ENCODE results near the gene KRTAP4-1. TPM values are rescaled to one million over a fixed set of nuclear protein-coding genes. Genes with fewer than 3 reads are reported as not detected.
"Not testable (repeated sequence)": the region's sequence is repeated elsewhere in the genome, so short reads cannot be mapped to it uniquely, and the experiment has no call there.

KRTAP4-1 gene
- total RNA-seq, 1 donor from 2014 or later: not detected

DNA sequence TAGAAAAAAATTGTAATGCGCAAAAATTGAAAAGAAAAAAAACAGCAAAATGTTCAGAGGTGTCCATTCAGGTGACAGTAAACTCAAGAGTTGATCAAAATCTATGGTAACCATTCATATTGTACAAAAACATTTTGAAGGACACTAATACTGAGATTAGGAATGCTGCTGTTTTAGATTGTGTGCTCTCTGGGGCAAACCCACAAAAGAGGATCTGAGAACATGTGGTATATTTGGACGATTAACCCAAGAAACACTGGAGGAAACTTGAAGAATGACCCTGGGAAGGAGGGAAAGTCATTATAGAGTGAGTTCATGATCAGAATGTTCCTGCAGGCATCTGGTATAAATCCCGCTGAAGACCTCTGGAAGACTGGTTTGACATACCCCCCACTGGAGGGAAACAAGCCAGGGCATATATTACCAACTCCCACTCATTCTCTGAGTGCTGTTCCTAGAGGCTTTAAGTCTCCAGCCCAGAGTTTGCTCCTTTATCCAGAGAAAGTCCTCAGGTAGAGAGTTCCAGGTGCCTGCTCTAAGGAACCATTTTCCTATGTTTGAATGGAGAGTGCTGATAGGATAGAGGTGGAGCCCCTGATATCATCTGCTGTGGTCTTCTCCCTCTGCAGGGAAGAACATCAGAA is 7.8 kb downstream of the KRTAP4-1 start:
- DNase-seq (ENCODE audit: low read depth, low spot score): no peak

DNA sequence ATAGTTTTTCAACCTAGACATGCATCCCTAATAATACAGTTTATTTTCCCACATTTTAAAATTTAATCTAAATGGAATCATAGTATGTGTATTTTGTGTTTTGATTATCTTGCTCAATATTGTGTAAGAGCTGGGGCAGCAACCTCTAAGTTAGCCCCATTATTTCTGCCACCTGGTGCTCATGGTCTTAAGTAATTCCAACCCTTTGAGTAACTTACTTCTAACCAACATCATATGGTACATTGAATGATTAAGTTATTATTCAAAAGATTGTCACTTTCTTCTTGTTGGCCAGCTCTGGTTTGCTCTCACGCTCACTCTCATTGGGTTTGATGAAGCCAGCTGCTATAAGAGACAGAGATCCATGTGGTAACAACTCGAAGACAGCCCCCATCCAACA is 12.8 kb downstream of the KRTAP4-1 start:
- DNase-seq (ENCODE audit: low read depth, low spot score): no peak

DNA sequence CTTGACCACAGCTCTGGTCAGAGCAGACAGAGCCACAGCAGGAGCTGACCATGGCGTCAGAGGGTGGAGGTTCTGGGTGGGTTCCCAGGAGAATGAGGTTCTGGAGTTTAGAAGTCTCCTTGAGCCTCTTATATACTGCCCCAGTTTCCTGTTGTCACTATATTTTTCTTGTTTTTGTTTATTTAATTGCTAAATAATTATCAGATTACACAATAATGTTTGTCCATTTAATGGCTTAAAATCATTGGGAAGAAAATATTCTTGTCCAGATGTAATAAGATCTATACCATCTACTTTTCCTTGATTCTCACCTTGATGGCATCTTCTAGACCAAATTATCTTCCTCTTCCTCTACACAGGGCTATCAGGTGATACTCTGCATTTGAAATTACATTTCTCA is 16.6 kb downstream of the KRTAP4-1 start, which contains the start of gene KRTAP4-3:
Gene KRTAP4-3 (minus strand): TSS at position 101 of the 400 bp plus-strand sequence. CDS start 49 bp downstream, at position 52.
- DNase-seq (ENCODE audit: low read depth, low spot score): no peak

DNA sequence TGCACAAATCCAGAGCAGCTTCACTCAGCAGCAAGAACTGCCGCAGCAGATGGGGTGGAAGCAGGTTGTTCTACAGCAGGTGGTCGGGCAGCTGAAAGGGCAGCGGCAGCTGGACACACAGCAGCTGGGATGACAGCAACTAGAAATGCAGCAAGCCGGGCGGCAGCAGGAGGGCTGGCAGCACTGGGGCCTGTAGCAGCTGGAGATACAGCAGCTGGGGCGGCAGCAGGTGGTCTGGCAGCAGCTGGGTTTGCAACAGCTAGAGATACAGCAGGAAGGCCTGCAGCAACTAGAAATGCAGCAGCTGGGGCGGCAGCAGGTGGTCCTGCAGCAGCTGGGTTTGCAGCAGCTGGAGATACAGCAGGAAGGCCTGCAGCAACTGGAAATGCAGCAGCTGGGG is 17.1 kb downstream of the KRTAP4-1 start:
- DNase-seq (ENCODE audit: low read depth, low spot score): no peak

DNA sequence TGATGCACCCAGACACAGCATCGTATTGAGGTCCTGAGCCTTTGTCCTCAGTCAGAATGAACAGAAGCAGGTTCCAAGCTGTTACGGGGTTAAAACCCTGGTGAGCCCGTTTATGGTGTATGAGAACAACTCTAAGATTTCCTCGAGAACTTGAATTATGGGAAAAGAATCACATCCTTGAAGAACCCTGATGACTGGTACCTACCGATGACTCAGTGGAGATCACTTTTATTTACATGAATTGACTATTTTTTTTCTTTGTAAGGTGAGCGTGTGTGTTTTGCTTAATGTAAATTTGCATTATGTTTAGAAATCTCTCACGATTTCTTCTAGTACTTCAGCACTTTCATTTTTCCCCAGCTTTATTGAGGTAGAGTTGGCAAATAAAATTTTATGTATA is 20.9 kb downstream of the KRTAP4-1 start:
- DNase-seq (ENCODE audit: low read depth, low spot score): no peak

DNA sequence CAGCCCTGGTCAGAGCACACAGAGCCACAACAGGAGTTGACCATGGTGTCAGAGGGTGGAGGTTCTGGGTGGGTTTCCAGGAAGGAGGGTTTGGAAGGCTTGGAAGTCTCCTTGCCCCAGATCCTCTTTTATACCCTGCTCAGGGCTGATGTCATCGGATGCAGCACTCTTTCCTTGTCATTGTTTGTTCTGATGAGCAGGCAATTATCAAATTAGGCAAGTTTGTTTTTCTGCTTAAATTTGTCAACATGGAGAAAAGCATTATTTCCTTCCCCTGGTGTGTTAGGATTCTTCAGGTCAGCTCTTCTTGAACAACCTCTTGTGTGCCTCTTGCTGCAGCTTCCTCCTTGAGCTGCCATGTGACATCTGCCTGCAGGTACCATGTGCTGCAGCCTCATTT is 24.1 kb downstream of the KRTAP4-1 start, which contains the start of gene KRTAP4-4:
Gene KRTAP4-4 (minus strand): TSS at position 101 of the 400 bp plus-strand sequence. CDS start 57 bp downstream, at position 44.
- DNase-seq (ENCODE audit: low read depth, low spot score): no peak

DNA sequence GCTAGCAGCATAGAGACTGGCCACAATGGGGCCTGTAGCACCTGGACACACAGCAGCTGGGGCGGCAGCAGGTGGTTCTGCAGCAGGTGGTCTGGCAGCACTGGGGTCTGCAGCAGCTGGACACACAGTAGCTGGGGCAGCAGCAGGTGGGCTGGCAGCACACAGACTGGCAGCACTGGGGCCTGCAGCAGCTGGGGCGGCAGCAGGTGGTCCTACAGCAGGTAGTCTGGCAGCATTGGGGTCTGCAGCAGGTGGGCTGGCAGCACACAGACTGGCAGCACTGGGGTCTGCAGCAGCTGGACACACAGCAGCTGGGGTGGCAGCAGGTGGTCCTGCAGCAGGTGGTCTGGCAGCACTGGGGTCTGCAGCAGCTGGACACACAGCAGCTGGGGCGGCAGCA is 24.5 kb downstream of the KRTAP4-1 start:
- not testable (repeated sequence) for DNase-seq (ENCODE audit: low read depth, low spot score)

DNA sequence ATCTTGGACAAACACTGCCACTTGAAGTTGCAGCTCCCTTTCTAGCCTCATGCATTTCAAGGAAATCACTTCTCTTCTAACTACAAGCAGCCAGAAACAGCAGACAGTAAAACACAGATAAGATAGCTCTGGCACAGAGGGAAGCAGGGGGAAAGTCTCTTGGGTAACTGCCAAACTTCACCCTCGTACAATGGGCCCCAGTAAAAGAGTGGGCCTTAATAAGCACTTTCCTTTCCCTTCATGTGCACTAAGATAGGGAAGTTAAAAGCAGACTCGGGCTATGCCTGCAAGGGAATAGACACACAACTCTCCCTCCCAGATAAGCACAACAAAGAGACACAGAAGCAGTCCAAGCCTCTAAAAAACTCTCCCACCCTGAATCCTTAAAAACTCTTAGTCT is 30.9 kb downstream of the KRTAP4-1 start:
- DNase-seq (ENCODE audit: low read depth, low spot score): no peak

DNA sequence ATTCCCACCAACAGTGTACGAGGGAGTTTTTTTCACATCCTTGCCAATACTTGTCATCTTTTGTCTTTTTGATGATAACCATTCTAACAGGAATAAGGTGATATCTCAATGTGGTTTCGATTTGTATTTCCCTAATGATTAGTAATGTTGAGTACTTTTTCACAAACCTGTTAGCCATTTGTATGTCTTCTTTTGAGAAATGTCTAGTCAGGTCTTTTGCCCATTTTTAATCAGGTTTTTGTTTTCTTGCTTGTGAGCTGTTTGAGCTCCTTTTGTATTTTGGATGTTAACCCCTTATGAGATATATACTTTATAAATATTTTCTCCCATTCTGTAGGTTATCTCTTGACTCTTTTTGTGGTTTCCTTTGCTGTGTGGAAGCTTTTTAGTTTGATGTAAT is 33.2 kb downstream of the KRTAP4-1 start:
- no peak for DNase-seq (ENCODE audit: low read depth, low spot score)

DNA sequence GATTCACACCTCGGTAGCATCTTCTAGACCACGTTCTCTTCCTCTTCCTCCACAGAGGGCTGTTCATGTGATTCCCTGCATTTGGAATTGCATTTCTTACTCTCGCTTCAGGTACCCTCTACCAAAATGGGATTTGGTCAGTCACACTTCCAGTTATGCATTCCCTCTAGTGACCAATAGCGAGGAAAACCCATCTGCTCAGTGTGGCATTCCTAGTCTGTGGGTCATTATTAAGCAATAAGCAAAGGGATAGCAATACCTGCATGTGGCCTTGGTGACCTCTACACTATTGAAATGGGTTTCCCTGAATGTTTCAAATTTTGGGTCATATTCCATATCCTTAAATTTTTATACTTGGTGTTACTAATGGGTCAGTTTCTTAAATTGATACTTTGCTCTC is 34.7 kb downstream of the KRTAP4-1 start:
- DNase-seq (ENCODE audit: low read depth, low spot score): no peak

DNA sequence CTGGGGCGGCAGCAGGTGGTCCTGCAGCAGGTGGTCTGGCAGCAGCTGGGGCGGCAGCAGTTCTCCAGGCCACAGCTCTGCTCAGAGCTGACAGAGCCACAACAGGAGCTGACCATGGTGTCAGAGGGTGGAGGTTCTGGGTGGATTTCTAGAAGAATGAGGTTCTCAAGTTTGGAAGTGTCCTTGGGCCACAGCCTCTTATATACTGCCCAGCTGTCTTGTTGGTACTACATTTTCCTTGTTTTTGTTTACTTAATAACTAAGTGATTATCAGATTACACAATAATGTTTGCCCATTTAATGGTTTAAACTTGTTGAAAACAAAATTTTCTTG is 35.1 kb downstream of the KRTAP4-1 start, which contains the start of gene KRTAP4-5:
Gene KRTAP4-5 (minus strand): TSS at position 174 of the 334 bp plus-strand sequence. CDS start 58 bp downstream, at position 116.
- DNase-seq (ENCODE audit: low read depth, low spot score): no peak

DNA sequence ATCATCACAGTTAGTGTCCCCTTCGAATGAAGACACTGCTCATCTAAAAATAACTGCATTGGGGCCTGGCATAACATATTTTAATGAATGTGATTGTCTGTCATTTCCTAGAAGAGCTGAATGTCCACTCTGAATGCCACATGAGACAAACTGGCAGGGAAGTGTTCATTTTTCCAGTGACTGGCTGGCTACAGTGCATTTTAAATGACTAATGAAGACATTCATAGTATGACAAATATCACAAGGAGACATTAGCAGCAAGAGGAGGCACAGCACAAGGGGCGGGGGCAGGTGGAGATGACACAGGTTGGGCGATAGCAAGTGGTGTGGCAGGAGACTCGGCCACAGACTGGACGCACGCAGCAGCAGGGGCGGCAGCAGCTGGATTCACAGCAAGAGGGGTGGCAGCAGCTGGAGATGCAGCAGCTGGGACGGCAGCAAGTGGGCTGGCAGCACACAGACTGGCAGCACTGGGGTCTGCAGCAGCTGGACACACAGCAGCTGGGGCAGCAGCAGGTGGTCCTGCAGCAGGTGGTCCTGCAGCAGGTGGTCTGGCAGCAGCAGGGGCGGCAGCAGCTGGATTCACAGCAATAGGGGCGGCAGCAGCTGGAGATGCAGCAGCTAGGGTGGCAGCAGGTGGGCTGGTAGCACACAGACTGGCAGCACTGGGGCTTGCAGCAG is 35.6 kb downstream of the KRTAP4-1 start:
- not testable (repeated sequence) for DNase-seq (ENCODE audit: low read depth, low spot score)

DNA sequence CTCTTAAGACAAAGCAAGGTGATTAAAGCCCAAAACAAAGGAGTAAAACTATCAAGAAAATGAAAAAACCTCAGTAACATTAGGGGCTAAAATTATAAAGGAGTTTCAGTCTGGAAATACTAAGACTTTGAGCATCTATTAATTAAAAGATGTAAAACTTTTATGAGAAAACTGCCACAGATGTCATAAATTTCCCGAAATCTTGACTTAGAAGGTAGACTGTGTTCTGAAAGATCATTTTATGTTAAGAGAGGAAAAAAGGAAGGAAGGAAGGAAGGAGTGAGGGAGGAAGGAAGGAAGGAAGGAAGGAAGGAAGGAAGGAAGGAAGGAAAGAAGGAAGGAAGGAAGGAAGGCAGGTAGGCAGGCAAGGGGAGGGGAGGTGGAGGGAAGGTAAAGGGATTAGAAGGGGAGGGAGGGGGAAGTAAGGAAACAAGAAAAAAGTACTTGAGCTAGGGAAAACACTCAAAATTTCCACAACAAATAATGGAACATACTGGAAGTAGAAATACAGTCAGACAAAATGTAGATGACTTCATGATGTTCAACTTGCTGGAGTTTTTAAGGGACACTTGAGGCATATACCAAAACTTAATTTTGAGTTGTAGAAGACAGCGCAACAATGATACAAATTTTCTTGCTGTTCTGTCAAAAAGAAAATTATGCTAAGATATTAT is 37.0 kb downstream of the KRTAP4-1 start:
- DNase-seq (ENCODE audit: low read depth, low spot score): no peak

DNA sequence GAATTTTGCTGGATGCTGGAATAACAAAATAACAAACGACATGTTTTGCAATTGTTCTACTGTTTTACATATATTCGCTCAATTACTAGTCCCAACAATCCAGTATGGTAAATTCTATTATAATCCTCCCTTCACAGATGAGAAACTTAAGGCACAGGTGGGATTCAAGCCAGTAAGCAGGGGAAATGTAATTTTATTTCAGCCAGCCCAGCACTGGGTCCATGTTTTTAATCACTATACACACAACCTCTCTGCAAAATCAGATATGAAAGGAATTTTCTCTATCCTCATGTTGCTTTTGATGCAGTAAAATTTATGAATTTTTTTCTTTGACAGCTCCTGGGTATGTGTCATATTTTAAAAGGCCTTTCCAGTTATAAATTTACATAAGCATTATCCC is 39.5 kb downstream of the KRTAP4-1 start:
- DNase-seq (ENCODE audit: low read depth, low spot score): no peak

DNA sequence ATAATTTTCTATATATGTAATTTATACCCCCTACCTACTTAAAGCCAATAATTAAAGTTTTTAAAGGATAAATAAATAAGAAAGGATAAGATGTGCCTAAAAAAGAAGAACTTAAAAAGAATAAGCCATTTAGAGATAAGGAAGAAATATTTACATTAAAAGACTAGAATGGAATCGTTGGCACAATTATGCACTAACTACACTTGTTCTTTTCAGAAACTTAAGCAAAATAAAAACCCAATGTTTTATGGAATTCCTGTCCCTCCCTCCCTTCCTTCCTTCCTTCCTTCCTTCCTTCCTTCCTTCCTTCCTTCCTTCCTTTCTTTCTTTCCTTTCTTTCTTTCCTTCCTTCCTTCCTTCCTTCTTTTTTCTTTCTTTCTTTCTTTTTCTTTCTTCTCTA is 39.9 kb downstream of the KRTAP4-1 start:
- DNase-seq (ENCODE audit: low read depth, low spot score): no peak

DNA sequence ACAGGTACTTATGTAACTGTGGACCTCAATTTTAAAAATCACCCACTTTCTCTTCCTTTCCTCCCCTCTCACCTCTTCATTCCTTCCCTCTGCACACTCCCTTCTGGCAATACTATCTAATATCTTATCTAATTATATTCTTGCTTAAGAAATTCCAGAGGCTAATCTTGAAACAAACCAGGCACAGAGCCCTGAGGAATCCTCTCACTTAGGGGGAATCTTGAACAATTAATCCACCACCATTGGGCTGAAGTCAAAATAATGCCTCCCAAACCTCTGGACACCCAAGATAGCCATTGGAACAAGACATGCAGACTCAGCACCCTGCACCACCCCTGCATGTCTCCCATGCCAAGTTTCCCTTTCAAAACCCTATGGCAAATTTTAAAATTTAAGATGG is 43.4 kb downstream of the KRTAP4-1 start:
- no peak for DNase-seq (ENCODE audit: low read depth, low spot score)

DNA sequence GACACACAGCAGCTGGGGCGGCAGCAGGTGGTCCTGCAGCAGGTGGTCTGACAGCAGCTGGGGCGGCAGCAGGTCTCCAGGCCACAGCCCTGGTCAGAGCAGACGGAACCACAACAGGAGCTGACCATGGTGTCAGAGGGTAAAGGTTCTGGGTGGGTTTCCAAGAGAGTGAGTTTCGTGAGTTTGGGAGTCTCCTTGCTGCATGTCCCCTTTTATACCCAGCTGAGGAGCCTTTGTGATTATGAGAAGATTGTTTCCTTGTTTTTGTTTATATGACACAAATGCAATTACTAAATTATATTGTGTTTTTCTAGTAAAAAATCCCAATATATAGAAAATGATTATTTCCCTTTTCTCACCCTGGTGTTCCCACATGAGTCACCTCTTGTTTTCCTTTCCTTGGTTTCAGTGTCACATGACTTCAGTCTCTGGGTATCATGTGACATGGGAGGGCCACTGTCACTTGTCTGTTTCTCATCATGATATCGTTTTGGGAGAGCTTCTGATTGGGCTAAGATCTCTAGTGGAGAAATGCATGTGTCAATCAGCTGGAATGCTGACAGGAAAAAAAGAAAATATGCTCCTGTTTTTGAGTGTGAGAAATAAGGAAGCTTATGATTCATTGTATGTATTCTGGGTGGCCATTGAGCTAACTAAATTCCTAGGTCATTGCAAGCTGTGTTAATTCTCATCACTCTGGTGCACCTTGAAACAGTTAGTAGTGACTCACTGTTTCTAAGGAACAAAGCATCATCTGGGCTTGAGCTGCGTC is 44.2 kb downstream of the KRTAP4-1 start, which contains the start of gene KRTAP4-6:
Gene KRTAP4-6 (minus strand): TSS at position 185 of the 772 bp plus-strand sequence. CDS start 57 bp downstream, at position 128.
- DNase-seq (ENCODE audit: low read depth, low spot score): no peak

DNA sequence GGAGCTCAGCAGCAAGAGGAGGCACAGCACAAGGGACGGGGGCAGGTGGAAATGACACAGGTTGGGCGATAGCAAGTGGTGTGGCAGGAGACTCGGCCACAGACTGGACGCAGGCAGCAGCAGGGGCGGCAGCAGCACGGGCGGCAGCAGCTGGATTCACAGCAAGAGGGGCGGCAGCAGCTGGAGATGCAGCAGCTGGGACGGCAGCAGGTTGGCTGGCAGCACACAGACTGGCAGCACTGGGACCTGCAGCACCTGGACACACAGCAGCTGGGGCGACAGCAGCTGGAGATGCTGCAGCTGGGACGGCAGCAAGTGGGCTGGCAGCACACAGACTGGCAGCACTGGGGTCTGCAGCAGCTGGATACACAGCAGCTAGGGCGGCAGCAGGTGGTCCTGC is 44.8 kb downstream of the KRTAP4-1 start:
- DNase-seq (ENCODE audit: low read depth, low spot score): not testable (repeated sequence)

All from pulmonary artery endothelial cell (primary cell).